Right lobe of liver (tissue), 4 donors: ENCODE measurements around the gene ZDHHC11.

Source experiments
- CTCF ChIP-seq, 4 donors: fragments of 200-600 bp in 3 of 4; fragments of 450-650 bp in 1 of 4; IDR thresholded peaks; one replicate each; pipeline versions ENCODE4 v1.5.1 to v1.8.0; 2016 to 2022; ENCODE audit warnings: antibody characterized with exemption in 4 of 4, mild to moderate bottlenecking in 2 of 4
- POLR2A ChIP-seq: fragments of 450-650 bp; IDR thresholded peaks from one replicate; pipeline ENCODE4 v1.6.1; 2017; ENCODE audit warnings: antibody characterized with exemption, mild to moderate bottlenecking
- donor health status: DM: no; HTN: no; CAD: no.
- donor health status: DM: no; HTN: no; CAD: no.
- donor health status: DM: no; HTN: yes; CAD: no.

DNA sequence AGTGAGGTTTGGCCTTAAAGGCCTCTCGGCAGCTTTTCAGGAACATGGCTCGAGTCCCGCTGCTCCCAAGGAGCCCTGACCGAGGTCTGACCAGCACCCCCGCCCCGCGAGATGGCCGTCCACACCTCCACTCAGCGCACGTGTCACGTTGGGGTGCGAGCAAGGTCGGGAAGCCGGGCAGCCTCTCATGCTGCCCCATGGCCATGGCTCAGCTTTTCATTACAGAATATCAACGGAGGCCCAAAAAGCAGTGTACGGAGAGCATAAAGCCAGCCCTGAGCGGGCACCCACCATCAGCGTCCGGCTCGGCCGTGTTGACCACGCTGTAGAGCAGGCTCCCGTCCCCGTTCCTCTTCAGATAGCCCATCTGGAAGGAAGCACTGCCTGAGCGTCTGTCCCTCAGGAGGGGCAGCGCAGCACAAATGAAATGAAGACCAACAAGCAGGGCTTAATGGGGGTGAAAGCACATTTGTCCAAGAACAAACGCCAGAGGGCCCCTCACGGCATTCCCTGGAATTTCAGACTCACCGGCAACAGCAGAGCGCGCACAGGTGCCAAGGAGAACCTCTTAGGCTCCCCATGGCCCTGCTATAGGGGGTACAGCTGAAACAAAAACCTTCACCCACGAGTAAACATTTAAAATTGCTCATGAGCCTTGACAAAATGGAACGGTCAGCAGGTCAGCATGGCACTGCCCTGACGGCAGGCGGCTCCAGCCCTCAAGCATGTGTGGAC, 30.2 kb upstream of the ZDHHC11 start:
- TF ChIP-seq POLR2A: no peak
- TF ChIP-seq CTCF (IDR thresholded peaks at IDR 0.05): no peak
